ENCODE measurements around the gene TNRC6C. TPM values are rescaled to one million over a fixed set of nuclear protein-coding genes. Genes with fewer than 3 reads are reported as not detected.

The TNRC6C gene
- total RNA-seq, 4 donors from 2014 or later, result 4.7 to 9.0 (median 7.6) TPM

- in situ Hi-C loops (cut with MboI; ENCODE audit: low sequenced_read_pairs in 4 of 4), result no loop called here
- peaks cover 25 to 28% (median 25%) of the 10 kb centered on the region in 3 donors for H3K27me3 ChIP-seq
Measured at GRCh38 chr17:77919276-77919675, 39.2 kb upstream of the TNRC6C start.

DNA sequence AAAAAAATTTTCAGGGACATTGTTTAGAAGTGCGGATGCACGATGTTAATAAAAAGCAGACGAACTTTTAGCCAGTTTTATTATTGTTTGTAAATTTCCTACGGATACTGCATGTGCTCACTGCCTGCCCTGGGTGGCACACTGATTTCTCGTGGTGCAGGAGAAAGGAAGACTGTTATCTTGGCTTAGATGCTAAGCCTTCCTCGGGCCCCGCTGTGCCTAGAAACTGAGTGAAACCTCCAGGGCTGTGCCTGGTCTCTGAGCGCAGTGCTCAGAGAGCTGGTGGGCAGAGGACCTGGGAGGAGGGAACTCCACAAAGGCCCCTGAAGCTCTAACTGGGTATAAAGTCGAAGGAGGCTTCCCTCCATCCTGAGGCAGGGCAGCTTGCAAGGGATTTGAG is 35.4 kb upstream of the TNRC6C start:
- ATAC-seq (no peak), DNase-seq (no peak)
- intact Hi-C loops (cut with DNase I; ENCODE audit: low total_unique reads), result no loop called here
- H3K27ac ChIP-seq, result no peak overlapping the region
- peaks cover 0 to 3% (median 3%) of the 10 kb centered on the region in 3 donors for H3K27me3 ChIP-seq
- H3K4me3 ChIP-seq, result no peak overlapping the region
- no peaks in the 10 kb centered on the region for H3K9me3 ChIP-seq
- no peak for TF ChIP-seq POLR2A (IDR thresholded peaks at IDR 0.05)
- TF ChIP-seq, protein P1, sequence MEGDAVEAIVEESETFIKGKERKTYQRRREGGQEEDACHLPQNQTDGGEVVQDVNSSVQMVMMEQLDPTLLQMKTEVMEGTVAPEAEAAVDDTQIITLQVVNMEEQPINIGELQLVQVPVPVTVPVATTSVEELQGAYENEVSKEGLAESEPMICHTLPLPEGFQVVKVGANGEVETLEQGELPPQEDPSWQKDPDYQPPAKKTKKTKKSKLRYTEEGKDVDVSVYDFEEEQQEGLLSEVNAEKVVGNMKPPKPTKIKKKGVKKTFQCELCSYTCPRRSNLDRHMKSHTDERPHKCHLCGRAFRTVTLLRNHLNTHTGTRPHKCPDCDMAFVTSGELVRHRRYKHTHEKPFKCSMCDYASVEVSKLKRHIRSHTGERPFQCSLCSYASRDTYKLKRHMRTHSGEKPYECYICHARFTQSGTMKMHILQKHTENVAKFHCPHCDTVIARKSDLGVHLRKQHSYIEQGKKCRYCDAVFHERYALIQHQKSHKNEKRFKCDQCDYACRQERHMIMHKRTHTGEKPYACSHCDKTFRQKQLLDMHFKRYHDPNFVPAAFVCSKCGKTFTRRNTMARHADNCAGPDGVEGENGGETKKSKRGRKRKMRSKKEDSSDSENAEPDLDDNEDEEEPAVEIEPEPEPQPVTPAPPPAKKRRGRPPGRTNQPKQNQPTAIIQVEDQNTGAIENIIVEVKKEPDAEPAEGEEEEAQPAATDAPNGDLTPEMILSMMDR (IDR thresholded peaks at IDR 0.05 in 4 of 5, conservative IDR thresholded peaks at IDR 0.05 in 1 of 5), result no peak
- in situ Hi-C loops (cut with MboI; ENCODE audit: low sequenced_read_pairs in 4 of 4), result no loop called here
- no peaks in the 10 kb centered on the region for H3K4me1 ChIP-seq
- H3K36me3 ChIP-seq, result no peaks in the 10 kb centered on the region

More at GRCh38 chr17:77919276-77919675, 39.2 kb upstream of the TNRC6C start:
- Histone ChIP-seq H3K27ac (no peak overlapping the region), H3K9me3 (no peaks in the 10 kb centered on the region), H3K36me3 (no peaks in the 10 kb centered on the region), H3K4me3 (no peak overlapping the region), H3K4me1 (no peaks in the 10 kb centered on the region)
- no peak for DNase-seq
- intact Hi-C loops (cut with DNase I; ENCODE audit: low total_unique reads), result loop anchor here (5.0 kb wide), 1 partner anchor 93 kb away; no protein-coding TSS in a partner anchor
- TF ChIP-seq POLR2A (IDR thresholded peaks at IDR 0.05), result no peak
- TF ChIP-seq, protein P1 (IDR thresholded peaks at IDR 0.05 in 4 of 5, conservative IDR thresholded peaks at IDR 0.05 in 1 of 5), result no peak
- no peak for ATAC-seq

GRCh38 chr17:77923776-77924513 is 34.6 kb upstream of the TNRC6C start:
- H3K9me3 ChIP-seq, result no peaks in the 10 kb centered on the region
- H3K27me3 ChIP-seq, result peaks cover 0 to 3% (median 3%) of the 10 kb centered on the region in 3 donors
- no peak for ATAC-seq
- H3K4me1 ChIP-seq, result no peaks in the 10 kb centered on the region
- H3K4me3 ChIP-seq, result no peak overlapping the region
- H3K27ac ChIP-seq, result no peak overlapping the region
- no peaks in the 10 kb centered on the region for H3K36me3 ChIP-seq
- intact Hi-C loops (cut with DNase I; ENCODE audit: low total_unique reads) (no loop called here), in situ Hi-C loops (cut with MboI; ENCODE audit: low sequenced_read_pairs in 4 of 4) (no loop called here)
- TF ChIP-seq, protein P1 (IDR thresholded peaks at IDR 0.05 in 4 of 5, conservative IDR thresholded peaks at IDR 0.05 in 1 of 5), result no peak
- no peak for TF ChIP-seq POLR2A (IDR thresholded peaks at IDR 0.05)
- no peak for DNase-seq

DNA sequence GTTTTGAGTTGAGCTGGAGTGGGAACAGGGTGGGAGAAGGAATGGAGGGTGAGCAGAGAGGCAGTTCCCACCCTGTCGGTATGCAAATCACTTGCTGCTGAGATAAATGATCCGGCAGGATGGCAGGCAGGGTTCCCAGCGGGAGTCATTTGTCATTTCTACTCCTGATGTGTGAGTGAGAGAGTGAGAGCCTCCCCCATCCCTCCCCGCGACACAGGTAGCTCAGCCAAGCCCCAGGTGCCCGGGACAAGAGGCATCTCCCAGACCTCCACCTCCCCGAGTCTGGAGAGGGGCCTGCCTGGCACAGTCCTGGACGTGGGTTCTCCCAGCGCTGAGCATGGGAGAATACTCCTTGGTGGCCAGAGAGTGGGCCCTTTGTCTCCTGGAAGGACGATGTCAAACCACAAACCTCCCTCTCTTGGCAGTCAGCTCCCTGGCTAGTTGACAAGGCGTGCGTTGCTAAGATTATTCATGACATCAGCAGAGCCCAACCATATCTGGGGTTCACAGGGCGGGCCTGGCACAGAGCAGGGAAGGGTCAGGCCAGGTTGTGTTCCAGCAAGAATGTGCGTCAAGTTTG is 33.7 kb upstream of the TNRC6C start:
- no peaks in the 10 kb centered on the region for H3K4me1 ChIP-seq
- TF ChIP-seq, protein P1 (IDR thresholded peaks at IDR 0.05 in 4 of 5, conservative IDR thresholded peaks at IDR 0.05 in 1 of 5), result no peak
- TF ChIP-seq POLR2A (IDR thresholded peaks at IDR 0.05), result no peak
- intact Hi-C loops (cut with DNase I; ENCODE audit: low total_unique reads), result no loop called here
- no peaks in the 10 kb centered on the region for H3K36me3 ChIP-seq
- ATAC-seq (no peak), DNase-seq (no peak)
- in situ Hi-C loops (cut with MboI; ENCODE audit: low sequenced_read_pairs in 4 of 4), result no loop called here
- no peaks in the 10 kb centered on the region for H3K9me3 ChIP-seq
- H3K4me3 ChIP-seq, result no peak overlapping the region
- peaks cover 0 to 3% (median 3%) of the 10 kb centered on the region in 3 donors for H3K27me3 ChIP-seq
- no peak overlapping the region for H3K27ac ChIP-seq
